Pancreas (tissue), 10 donors: ENCODE results near the gene OR2T27. TPM values are rescaled to one million over a fixed set of nuclear protein-coding genes. Genes with fewer than 3 reads are reported as not detected.
A peak's percentile ranks its signal among the peaks of the same experiment; 100 is the strongest.

Experiments
- ATAC-seq, 4 donors: fragments of 200-7000 bp; cut with Tn5 transposase; one replicate each; pipeline versions ENCODE4 v1.8.0 to v1.9.1; 2020; ENCODE audit warnings: mild to moderate bottlenecking in 4 of 4, moderate library complexity in 4 of 4
- DNase-seq, 6 donors: peaks; one replicate each; pipeline ENCODE4 v3.0.0-alpha.2; 2020
- FAIRE-seq: peaks from 2 replicates; lab custom pipeline; 2012; peaks lifted over from hg19 to GRCh38; lab: Jason Lieb, UNC
- H3K27ac ChIP-seq, 4 donors: fragments of 200-600 bp; sonication (generic); 1 replicate in 3 of 4; 2 replicates in 1 of 4; pipeline versions ENCODE4 v1.5.0 to v1.8.0; 2020
- H3K27me3 ChIP-seq, 4 donors: fragments of 200-600 bp; one replicate each; pipeline ENCODE4 v1.8.0; 2021
- H3K36me3 ChIP-seq, 3 donors: fragments of 200-600 bp; sonication (generic) in 1 of 3; one replicate each; pipeline versions ENCODE4 v1.5.0 to v1.8.0; 2020 to 2021
- H3K4me1 ChIP-seq, 3 donors: fragments of 200-600 bp; one replicate each; pipeline ENCODE4 v1.8.0; 2021
- H3K4me3 ChIP-seq, 4 donors: fragments of 200-600 bp; sonication (generic) in 2 of 4; one replicate each; pipeline versions ENCODE4 v1.5.0 to v1.8.0; 2020 to 2021
- H3K9me3 ChIP-seq, 4 donors: fragments of 200-600 bp; one replicate each; pipeline ENCODE4 v1.8.0; 2021
- WGBS, 2 donors: extraction: QIAGEN DNeasy Blood & Tissue Kit; methylation state at CpG; one replicate each; pipeline ENCODE4 v1.1.7; 2013; 5-methylcytosine and 5-hydroxymethylcytosine counted together
- intact Hi-C, 3 donors: fragments of 100-400 bp; cut with DNase I; formaldehyde crosslinking; loops; one replicate each; pipeline versions ENCODE4 v1.11.1 to v1.14.2; 2022
- polyA plus RNA-seq, 2 donors: library from polyadenylated mRNA; stranded (reverse); fragments of 200-250 nt; gene quantifications; one replicate each; pipeline ENCODE4 v1.2.3, GENCODE V29; 2013
- total RNA-seq, 6 donors: library from RNA; stranded (reverse); fragmentation: NEBNext Ultra II Directional in 4 of 6; extraction: Animal tissue kit (Norgen Biotek cat#: 25700) in 4 of 6; gene quantifications; one replicate each; pipeline versions ENCODE4 v1.2.1 to v1.2.4, GENCODE V29; 2021 to 2023
- TF ChIP-seq, protein P1 (sequence below), 4 donors: fragments of 200-600 bp; sonication (generic) in 3 of 4; IDR thresholded peaks; one replicate each; pipeline versions ENCODE4 v1.5.0 to v1.8.0; 2021; ENCODE audit warnings: antibody characterized with exemption in 4 of 4
- donor health status: healthy with polysubstance abuse.
- donor health status: DM: no; HTN: no; CAD: no; lungs with moderate emphysema.
- donor health status: DM: no; HTN: no; CAD: no.
- donor health status: control.
- donor health status: control.
- donor health status: Bipolar disorder and iron deficiency.
- donor health status: DM: yes; HTN: yes; CAD: no.
- donor health status: DM: no; HTN: no; CAD: no.
- donor health status: DM: no; HTN: no; CAD: no.
- donor health status: DM: yes; HTN: yes; CAD: no.

Gene OR2T27
- total and polyA plus RNA-seq, 8 donors = not detected

DNA sequence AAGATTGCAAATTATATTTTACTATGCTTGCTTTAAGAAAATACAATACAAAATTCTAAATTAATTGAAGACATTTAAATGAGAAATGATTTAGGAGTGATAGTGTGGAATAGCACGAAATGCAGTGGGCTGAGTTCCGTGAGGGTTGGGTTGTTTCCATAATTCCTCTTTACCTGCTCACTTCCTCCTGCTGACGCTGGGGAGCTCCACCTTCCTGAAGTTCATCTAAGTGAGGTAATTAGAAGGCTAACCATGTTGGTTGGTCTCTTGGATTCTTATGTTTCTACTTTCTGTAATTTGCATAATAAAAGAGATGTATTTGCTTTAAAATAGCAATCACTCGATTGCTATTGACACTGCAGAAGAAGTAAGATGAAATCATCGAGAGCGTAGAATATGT, 42.6 kb upstream of the OR2T27 start:
- TF ChIP-seq, protein P1, sequence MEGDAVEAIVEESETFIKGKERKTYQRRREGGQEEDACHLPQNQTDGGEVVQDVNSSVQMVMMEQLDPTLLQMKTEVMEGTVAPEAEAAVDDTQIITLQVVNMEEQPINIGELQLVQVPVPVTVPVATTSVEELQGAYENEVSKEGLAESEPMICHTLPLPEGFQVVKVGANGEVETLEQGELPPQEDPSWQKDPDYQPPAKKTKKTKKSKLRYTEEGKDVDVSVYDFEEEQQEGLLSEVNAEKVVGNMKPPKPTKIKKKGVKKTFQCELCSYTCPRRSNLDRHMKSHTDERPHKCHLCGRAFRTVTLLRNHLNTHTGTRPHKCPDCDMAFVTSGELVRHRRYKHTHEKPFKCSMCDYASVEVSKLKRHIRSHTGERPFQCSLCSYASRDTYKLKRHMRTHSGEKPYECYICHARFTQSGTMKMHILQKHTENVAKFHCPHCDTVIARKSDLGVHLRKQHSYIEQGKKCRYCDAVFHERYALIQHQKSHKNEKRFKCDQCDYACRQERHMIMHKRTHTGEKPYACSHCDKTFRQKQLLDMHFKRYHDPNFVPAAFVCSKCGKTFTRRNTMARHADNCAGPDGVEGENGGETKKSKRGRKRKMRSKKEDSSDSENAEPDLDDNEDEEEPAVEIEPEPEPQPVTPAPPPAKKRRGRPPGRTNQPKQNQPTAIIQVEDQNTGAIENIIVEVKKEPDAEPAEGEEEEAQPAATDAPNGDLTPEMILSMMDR (IDR thresholded peaks at IDR 0.05) = no peak
- H3K4me3 ChIP-seq = no peak overlapping the region
- ATAC-seq (no peak), FAIRE-seq (no peak), DNase-seq (no peak)
- no peaks in the 10 kb centered on the region for H3K4me1 ChIP-seq
- no peaks in the 10 kb centered on the region for H3K27me3 ChIP-seq
- no peaks in the 10 kb centered on the region for H3K36me3 ChIP-seq
- H3K27ac ChIP-seq = no peak overlapping the region
- H3K9me3 ChIP-seq = no peaks in the 10 kb centered on the region
- intact Hi-C loops = loop anchor here in 1 of 3 donors (10.0 kb wide), 1 partner anchor 73 kb away; no protein-coding TSS in a partner anchor
- WGBS, 2 donors = 57 to 67% methylated on average over 6 of the region's 6 CpGs

- WGBS, 2 donors = 64 to 80% methylated on average over 3 of the region's 3 CpGs
- Histone ChIP-seq H3K9me3 (no peaks in the 10 kb centered on the region), H3K27ac (no peak overlapping the region), H3K4me3 (no peak overlapping the region), H3K36me3 (no peaks in the 10 kb centered on the region), H3K27me3 (no peaks in the 10 kb centered on the region), H3K4me1 (no peaks in the 10 kb centered on the region)
- FAIRE-seq (no peak), DNase-seq (no peak), ATAC-seq (no peak)
- TF ChIP-seq, protein P1 (IDR thresholded peaks at IDR 0.05) = no peak
- intact Hi-C loops = loop anchor here in 1 of 3 donors (10.0 kb wide), 1 partner anchor 72 kb away; no protein-coding TSS in a partner anchor
These were observed 41.4 kb upstream of the OR2T27 start for GRCh38 chr1:248696774-248697173.

DNA sequence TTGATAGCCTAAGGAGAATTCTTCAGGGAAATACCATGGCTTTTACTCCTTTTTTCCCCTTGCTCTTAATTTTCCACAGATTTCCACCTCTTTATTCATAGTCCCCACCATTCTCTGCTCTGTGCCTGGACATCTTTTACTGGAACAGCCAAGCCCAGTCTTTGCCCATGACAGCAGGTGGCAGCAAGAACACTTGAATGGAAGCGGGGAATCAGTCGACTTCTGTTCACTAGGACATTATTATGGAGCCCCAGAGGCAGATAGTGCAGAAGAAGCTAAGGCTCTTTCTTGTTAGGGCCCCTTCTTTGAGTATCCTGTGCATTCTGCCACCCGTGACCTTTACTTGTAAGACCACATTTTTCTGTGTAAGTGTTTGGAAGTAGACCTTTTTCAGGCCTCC, 40.9 kb upstream of the OR2T27 start:
- intact Hi-C loops = loop anchor here in 1 of 3 donors (10.0 kb wide), 1 partner anchor 71 kb away; no protein-coding TSS in a partner anchor
- ATAC-seq (peak in 3 of 4 donors; percentile 57 to 73 (median 71)), FAIRE-seq (no peak), DNase-seq (no peak)
- Histone ChIP-seq H3K27ac (no peak overlapping the region), H3K9me3 (no peaks in the 10 kb centered on the region), H3K36me3 (no peaks in the 10 kb centered on the region), H3K4me3 (no peak overlapping the region), H3K27me3 (no peaks in the 10 kb centered on the region), H3K4me1 (no peaks in the 10 kb centered on the region)
- WGBS, 2 donors = 46 to 57% methylated on average over 3 of the region's 3 CpGs
- TF ChIP-seq, protein P1 (IDR thresholded peaks at IDR 0.05) = no peak

DNA sequence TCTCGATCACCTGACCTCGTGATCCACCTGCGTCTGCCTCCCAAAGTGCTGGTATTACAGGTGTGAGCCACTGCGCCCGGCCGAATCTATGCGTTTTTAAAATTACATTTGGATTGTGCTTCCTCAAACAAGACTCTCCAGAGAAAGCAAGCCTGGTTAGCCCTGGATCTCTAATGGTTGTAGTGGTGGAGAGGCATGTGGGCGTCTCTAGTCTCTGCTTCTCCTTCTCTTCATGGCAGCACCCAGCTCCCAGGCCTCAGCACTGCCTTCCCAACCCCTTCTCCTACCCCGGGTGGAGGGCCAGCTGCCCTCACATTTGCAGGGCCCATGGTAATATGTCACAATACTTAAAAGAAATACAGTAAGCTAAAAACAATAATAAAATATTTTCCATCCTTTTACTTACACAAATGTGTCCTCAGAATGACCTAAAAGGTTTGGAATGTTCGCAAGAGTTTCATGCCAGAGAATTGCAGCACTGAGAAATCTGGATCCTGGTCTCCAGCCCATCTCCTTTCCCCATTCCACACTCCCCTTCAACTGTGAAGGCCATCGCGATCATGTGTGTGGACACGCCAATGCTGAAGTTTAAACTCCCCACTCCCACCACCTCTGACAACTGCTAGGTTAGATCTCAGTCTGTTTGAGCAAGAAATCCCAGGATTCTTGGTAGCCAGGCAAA, 40.3 kb upstream of the OR2T27 start:
- Histone ChIP-seq H3K36me3 (no peaks in the 10 kb centered on the region), H3K4me1 (no peaks in the 10 kb centered on the region), H3K27me3 (no peaks in the 10 kb centered on the region), H3K9me3 (no peaks in the 10 kb centered on the region), H3K27ac (no peak overlapping the region), H3K4me3 (no peak overlapping the region)
- intact Hi-C loops = loop anchor here in 1 of 3 donors (10.0 kb wide), 1 partner anchor 71 kb away; no protein-coding TSS in a partner anchor
- TF ChIP-seq, protein P1 (IDR thresholded peaks at IDR 0.05) = no peak
- FAIRE-seq (no peak), ATAC-seq (peak in 1 of 4 donors; percentile 27), DNase-seq (no peak)
- 72 to 79% methylated on average over 13 of the region's 13 CpGs for WGBS, 2 donors
